GM12878 (cell line): Measurements from ENCODE around the gene UNC5B. TPM values are rescaled to one million over a fixed set of nuclear protein-coding genes. Genes with fewer than 3 reads are reported as not detected.

Experiments
- ATAC-seq: fragments of 200-7000 bp; cut with Tn5 transposase; 3 replicates; pipeline ENCODE4 v1.9.1; 2020; ENCODE audit warnings: mild to moderate bottlenecking, moderate library complexity
- BruUV-seq: library from RNA; stranded (reverse); fragments of 400-500 nt; replicated peaks from 2 replicates; lab custom pipeline; 2021; lab: Mats Ljungman, UMichigan
- CTCF ChIA-PET: fragments of 300-600 bp; sonication (Branson Sonifier 250); formaldehyde crosslinking; extraction: SDS; loops from one replicate; lab custom pipeline; 2021; ENCODE audit warnings: inconsistent platforms; lab: Yijun Ruan, JAX
- POLR2A ChIA-PET: fragments of 350-600 bp; formaldehyde crosslinking; extraction: SDS; loops from one replicate; lab custom pipeline; 2021; ENCODE audit warnings: inconsistent platforms; lab: Charles Lee
- RAD21 ChIA-PET: fragments of 300-600 bp; sonication (Branson Sonifier 250); formaldehyde crosslinking; loops from one replicate; lab custom pipeline; 2023; ENCODE audit warnings: antibody characterized with exemption; ENCODE audit not compliant: unreplicated experiment; lab: Charles Lee
- SMC1A ChIA-PET: fragments of 300-600 bp; sonication (Branson Sonifier 250); formaldehyde crosslinking; loops from one replicate; lab custom pipeline; 2023; ENCODE audit not compliant: unreplicated experiment, uncharacterized antibody; lab: Charles Lee
- DNase-seq: peaks from one replicate; pipeline ENCODE4 v3.0.0-alpha.2; 2011; ENCODE audit warnings: low read depth, low spot score
- FAIRE-seq: peaks from 3 replicates; lab custom pipeline; 2011; peaks lifted over from hg19 to GRCh38; lab: Jason Lieb, UNC
- H2AFZ ChIP-seq: 2 replicates; pipeline ENCODE4 v1.6.0; 2011; ENCODE audit warnings: low read depth, low read length, control low read depth; ENCODE audit not compliant: control insufficient read depth
- H3K27ac ChIP-seq: 2 replicates; pipeline ENCODE4 v1.5.1; 2011; ENCODE audit warnings: control low read depth; ENCODE audit not compliant: control insufficient read depth, insufficient read depth
- H3K27me3 ChIP-seq, 2 experiments: replicated peaks in 1 of 2; 2 replicates each; pipeline versions ENCODE4 v1.6.0 to v1.6.1; 2011; ENCODE audit warnings: low read length in 1 of 2; ENCODE audit not compliant: control insufficient read depth in 2 of 2, insufficient read depth in 2 of 2
- H3K36me3 ChIP-seq, 2 experiments: 2 replicates each; pipeline ENCODE4 v1.5.1; 2011; ENCODE audit warnings: low read length in 1 of 2; ENCODE audit not compliant: control insufficient read depth in 2 of 2, insufficient read depth in 2 of 2
- H3K4me1 ChIP-seq: 2 replicates; pipeline ENCODE4 v1.6.1; 2011; ENCODE audit warnings: mild to moderate bottlenecking, low read length, moderate library complexity, mixed read lengths; ENCODE audit not compliant: control insufficient read depth, insufficient read depth
- H3K4me2 ChIP-seq: 2 replicates; pipeline ENCODE4 v1.6.0; 2011; ENCODE audit warnings: control low read depth; ENCODE audit not compliant: control insufficient read depth, insufficient read depth
- H3K4me3 ChIP-seq: fragments of 200-600 bp; sonication (generic); 2 replicates; pipeline ENCODE4 v1.5.1; 2016
- H3K79me2 ChIP-seq: 2 replicates; pipeline ENCODE4 v1.6.0; 2011; ENCODE audit warnings: low read length; ENCODE audit not compliant: control insufficient read depth, insufficient read depth
- H3K9ac ChIP-seq: 2 replicates; pipeline ENCODE4 v1.8.0; 2011; ENCODE audit warnings: low read length, control low read depth, mixed read lengths; ENCODE audit not compliant: control insufficient read depth, insufficient read depth
- H3K9me3 ChIP-seq: replicated peaks from 3 replicates; pipeline ENCODE4 v1.5.1; 2011; ENCODE audit warnings: mild to moderate bottlenecking, low read length; ENCODE audit not compliant: control insufficient read depth, insufficient read depth
- H4K20me1 ChIP-seq: 2 replicates; pipeline ENCODE4 v1.6.0; 2011; ENCODE audit not compliant: control insufficient read depth, insufficient read depth
- ATF7 ChIP-seq: fragments of 450-650 bp; IDR thresholded peaks from 2 replicates; pipeline ENCODE4 v1.6.1; 2016; ENCODE audit warnings: low read depth, mild to moderate bottlenecking
- BCLAF1 ChIP-seq: fragments of 450-650 bp; IDR thresholded peaks from 2 replicates; pipeline ENCODE4 v1.6.1; 2017; ENCODE audit warnings: antibody characterized with exemption, mild to moderate bottlenecking, moderate library complexity
- CREM ChIP-seq: IDR thresholded peaks from 2 replicates; pipeline ENCODE4 v1.6.1; 2014; ENCODE audit warnings: antibody characterized with exemption, low read depth
- HDGF ChIP-seq: fragments of 450-650 bp; IDR thresholded peaks from 2 replicates; pipeline ENCODE4 v1.6.1; 2016; ENCODE audit warnings: antibody characterized with exemption
- JUND ChIP-seq: IDR thresholded peaks from 2 replicates; pipeline ENCODE4 v1.6.1; 2012; ENCODE audit warnings: low read depth, mild to moderate bottlenecking, low read length, improper control_type of control experiment, moderate library complexity
- NFIC ChIP-seq: IDR thresholded peaks from 2 replicates; pipeline ENCODE4 v1.6.1; 2012; ENCODE audit warnings: low read depth, mild to moderate bottlenecking, inconsistent platforms, low read length, moderate library complexity
- SIX5 ChIP-seq: IDR thresholded peaks from 2 replicates; pipeline ENCODE4 v1.6.1; 2011; ENCODE audit warnings: mild to moderate bottlenecking, low read depth, low read length, moderate library complexity; ENCODE audit not compliant: severe bottlenecking
- SMAD5 ChIP-seq: IDR thresholded peaks from 2 replicates; pipeline ENCODE4 v1.6.1; 2016; ENCODE audit warnings: antibody characterized with exemption, low read depth
- ZBTB40 ChIP-seq: fragments of 450-650 bp; IDR thresholded peaks from 2 replicates; pipeline ENCODE4 v1.6.1; 2016; ENCODE audit warnings: mild to moderate bottlenecking, moderate library complexity, borderline replicate concordance
- ZNF274 ChIP-seq: IDR thresholded peaks from one replicate; pipeline ENCODE4 v1.8.0; 2011; ENCODE audit not compliant: insufficient read length, insufficient read depth
- WGBS: methylation state at CpG from one replicate; pipeline ENCODE4 v1.1.6; 2016; ENCODE audit warnings: low lambda C conversion rate; ENCODE audit not compliant: insufficient replicate concordance, insufficient coverage; ENCODE audit errors: missing lambda C conversion rate; 5-methylcytosine and 5-hydroxymethylcytosine counted together
- in situ Hi-C: fragments of 300-500 bp; cut with MboI; formaldehyde crosslinking; loops from 9 replicates; pipeline ENCODE4 v1.14.3; 2018; ENCODE audit warnings: mixed read lengths
- intact Hi-C: fragments of 100-400 bp; cut with micrococcal nuclease; formaldehyde crosslinking; loops from one replicate; pipeline ENCODE4 v1.14.2; 2022; ENCODE audit not compliant: unreplicated experiment
- polyA plus RNA-seq, 11 experiments: library from polyadenylated mRNA; depleted of rRNA in 4 of 11; unstranded in 6 of 11; stranded (reverse) in 5 of 11; fragments of >200 nt; fragmentation: Nextera tagmentation in 4 of 11; fragmentation: Illumina TruSeq in 1 of 11; extraction: Ambion mirVana in 4 of 11; extraction: Trizol in 1 of 11; gene quantifications; 1 replicate in 1 of 11; 2 replicates in 10 of 11; pipeline versions ENCODE4 v1.2.1 to v1.2.3, GENCODE V29; 2011 to 2016; ENCODE audit warnings: inconsistent platforms in 2 of 11, missing spikeins in 2 of 11, low read depth in 1 of 11
- total RNA-seq, 4 experiments: library from RNA; depleted of rRNA in 3 of 4; stranded (reverse); fragments of >200 nt in 3 of 4; fragmentation: Illumina TruSeq in 1 of 4; extraction: Trizol in 1 of 4; gene quantifications; 2 replicates each; pipeline versions ENCODE4 v1.2.1 to v1.2.3, GENCODE V29; 2013 to 2021

Gene UNC5B
- total and polyA plus RNA-seq, 10 of the 15 experiments (the other 5 are each of a cell fraction or from before 2014, with no cell fraction given), result 0.03 to 0.08 TPM; not detected in 8

GRCh38 chr10:71278691-71279588 is 66.6 kb downstream of the UNC5B start:
- in situ Hi-C loops, result no loop called here
- Histone ChIP-seq H2AFZ (no peak overlapping the region), H3K27me3 (no peaks in the 10 kb centered on the region; a peak in 1 of 4 replicates)
- RAD21 ChIA-PET, result no interaction called here
- no peak for ATAC-seq
- no peak for TF ChIP-seq BCLAF1
- TF ChIP-seq JUND, result no peak
- TF ChIP-seq SMAD5, result no peak
- TF ChIP-seq NFIC, result no peak
- TF ChIP-seq HDGF, result no peak
- no peak for TF ChIP-seq ZNF274
- no peak for TF ChIP-seq SIX5
- TF ChIP-seq ATF7, result no peak
- TF ChIP-seq CREM, result no peak
- no peak for TF ChIP-seq ZBTB40
- TF ChIP-seq, all 136 proteins: peak for 0
- H3K27ac ChIP-seq, result no peak overlapping the region
- no peaks in the 10 kb centered on the region for H4K20me1 ChIP-seq
- ChIA-PET POLR2A (no interaction called here), CTCF (no interaction called here), SMC1A (no interaction called here)
- intact Hi-C loops, result no loop called here
- H3K9me3 ChIP-seq, result no peaks in the 10 kb centered on the region; the same call in 2 of the 3 replicates
- no peaks in the 10 kb centered on the region for H3K79me2 ChIP-seq
- DNase-seq, result no peak
- H3K4me1 ChIP-seq, result no peaks in the 10 kb centered on the region
- no peak overlapping the region for H3K4me2 ChIP-seq
- no TSS peak for BruUV-seq
- H3K36me3 ChIP-seq, result no peaks in the 10 kb centered on the region
- no peak for FAIRE-seq
- WGBS, result 39% methylated on average over 18 of the region's 19 CpGs
- H3K9ac ChIP-seq, result no peak overlapping the region
- no peak overlapping the region for H3K4me3 ChIP-seq
